K562 (cell line): Measurements from ENCODE around the gene NR6A1. TPM values are rescaled to one million over a fixed set of nuclear protein-coding genes. Genes with fewer than 3 reads are reported as not detected.

ENCODE experiments used
- ATAC-seq: fragments of 200-7000 bp; cut with Tn5 transposase; 3 replicates; pipeline ENCODE4 v1.9.1; 2020; ENCODE audit warnings: moderate library complexity
- BruUV-seq: library from RNA; stranded (reverse); fragments of 400-500 nt; replicated peaks from 2 replicates; lab custom pipeline; 2021; lab: Mats Ljungman, UMichigan
- CTCF ChIA-PET: fragments of 300-600 bp; formaldehyde crosslinking; extraction: SDS; loops from one replicate; lab custom pipeline; 2021; ENCODE audit warnings: low intra/inter-chr PET ratio; lab: Yijun Ruan, JAX
- POLR2A ChIA-PET: fragments of 300-600, 350-650 bp; sonication (Branson Sonifier 250); formaldehyde crosslinking; extraction: SDS; loops from one replicate; lab custom pipeline; 2021; ENCODE audit warnings: antibody characterized with exemption, inconsistent platforms; lab: Yijun Ruan, JAX
- DNase-seq, 4 experiments: peaks; one replicate each; pipeline versions ENCODE4 v3.0.0 to v3.0.0-alpha.2; 2011 to 2018; ENCODE audit warnings: low spot score in 3 of 4, mixed read lengths in 3 of 4; ENCODE audit errors: extremely low read depth in 1 of 4
- FAIRE-seq: peaks from 2 replicates; lab custom pipeline; 2011; peaks lifted over from hg19 to GRCh38; lab: Jason Lieb, UNC
- H2AFZ ChIP-seq: 2 replicates; pipeline ENCODE4 v1.6.0; 2011; ENCODE audit warnings: low read depth, low read length, control low read depth, inconsistent platforms
- H3K27ac ChIP-seq: fragments of 200-600 bp; 3 replicates; pipeline ENCODE4 v1.8.0; 2011; ENCODE audit warnings: low read depth, mild to moderate bottlenecking, control low read depth, inconsistent platforms, low read length, moderate library complexity, mixed read lengths; ENCODE audit errors: extremely low read depth
- H3K27me3 ChIP-seq, 2 experiments: fragments of 300-600 bp in 1 of 2; 2 replicates in 1 of 2; 3 replicates in 1 of 2; pipeline versions ENCODE4 v1.6.0 to v1.8.0; 2011; ENCODE audit warnings: inconsistent platforms in 2 of 2, low read length in 2 of 2, mild to moderate bottlenecking in 1 of 2, mixed read lengths in 1 of 2, moderate library complexity in 1 of 2; ENCODE audit not compliant: control insufficient read depth in 2 of 2, insufficient read depth in 2 of 2
- H3K36me3 ChIP-seq: fragments of 300-600 bp; 3 replicates; pipeline ENCODE4 v1.8.0; 2011; ENCODE audit warnings: mild to moderate bottlenecking, low read length, inconsistent platforms; ENCODE audit not compliant: control insufficient read depth, insufficient read depth
- H3K4me1 ChIP-seq, 2 experiments: fragments of 200-600 bp in 1 of 2; replicated peaks in 1 of 2; 2 replicates in 1 of 2; 3 replicates in 1 of 2; pipeline versions ENCODE4 v1.5.1 to v1.8.0; 2011; ENCODE audit warnings: inconsistent platforms in 2 of 2, low read length in 2 of 2, mild to moderate bottlenecking in 1 of 2, mixed read lengths in 1 of 2, moderate library complexity in 1 of 2; ENCODE audit not compliant: control insufficient read depth in 2 of 2, insufficient read depth in 2 of 2
- H3K4me2 ChIP-seq: 2 replicates; pipeline ENCODE4 v1.6.1; 2011; ENCODE audit warnings: low read length, control low read depth, inconsistent platforms, mixed read lengths; ENCODE audit not compliant: insufficient read depth
- H3K4me3 ChIP-seq: fragments of 200-600 bp; sonication (generic), shearing (Covaris generic); 2 replicates; pipeline ENCODE4 v1.5.1; 2016; ENCODE audit warnings: control low read depth, inconsistent platforms
- H3K79me2 ChIP-seq: fragments of 200-600 bp; 3 replicates; pipeline ENCODE4 v1.8.0; 2011; ENCODE audit warnings: low read length, inconsistent platforms; ENCODE audit not compliant: control insufficient read depth, insufficient read depth
- H3K9ac ChIP-seq, 2 experiments: 2 replicates each; pipeline versions ENCODE4 v1.6.0 to v1.6.1; 2011; ENCODE audit warnings: low read depth in 2 of 2, low read length in 2 of 2, control low read depth in 1 of 2, inconsistent platforms in 1 of 2, mild to moderate bottlenecking in 1 of 2, mixed read lengths in 1 of 2; ENCODE audit not compliant: insufficient read depth in 1 of 2
- H3K9me1 ChIP-seq: one replicate; pipeline ENCODE4 v1.6.0; 2011; ENCODE audit warnings: inconsistent platforms, mild to moderate bottlenecking, low read length, moderate library complexity; ENCODE audit not compliant: control insufficient read depth, insufficient read depth
- H3K9me3 ChIP-seq: replicated peaks from 2 replicates; pipeline ENCODE4 v1.5.1; 2011; ENCODE audit warnings: low read depth, low read length, inconsistent platforms; ENCODE audit not compliant: control insufficient read depth, insufficient read depth
- H4K20me1 ChIP-seq: replicated peaks from 2 replicates; pipeline ENCODE4 v1.6.1; 2011; ENCODE audit warnings: low read length, inconsistent platforms, mixed read lengths; ENCODE audit not compliant: control insufficient read depth, insufficient read depth
- ARID2 ChIP-seq: fragments of 450-650 bp; IDR thresholded peaks from 2 replicates; pipeline ENCODE4 v1.6.1; 2017; ENCODE audit warnings: antibody characterized with exemption, mild to moderate bottlenecking
- CC2D1A ChIP-seq: fragments of 450-650 bp; IDR thresholded peaks from 2 replicates; pipeline ENCODE4 v1.6.1; 2017; ENCODE audit warnings: mild to moderate bottlenecking
- RCOR1 ChIP-seq, 2 experiments: IDR thresholded peaks; 2 replicates each; pipeline ENCODE4 v1.6.1; 2012; ENCODE audit warnings: low read depth in 2 of 2, low read length in 2 of 2, borderline replicate concordance in 1 of 2, improper control_type of control experiment in 1 of 2
- XRCC5 ChIP-seq: fragments of 200-400 bp; formaldehyde crosslinking; IDR thresholded peaks from 2 replicates; pipeline ENCODE4 v1.6.1; 2017; ENCODE audit warnings: low read depth, mild to moderate bottlenecking, low read length
- ZNF224 ChIP-seq: sonication (generic); formaldehyde crosslinking; IDR thresholded peaks from 2 replicates; pipeline ENCODE4 v1.8.0; 2022; ENCODE audit warnings: mild to moderate bottlenecking, missing genetic modification reagents
- ZNF668 ChIP-seq: fragments of 250-450 bp; sonication (Bioruptor Pico); IDR thresholded peaks from 2 replicates; pipeline ENCODE4 v1.8.0; 2022; ENCODE audit warnings: mild to moderate bottlenecking, inconsistent platforms
- ZNF764 ChIP-seq: fragments of 250-450 bp; sonication (Bioruptor Pico); IDR thresholded peaks from 2 replicates; pipeline ENCODE4 v1.4.0; 2020; ENCODE audit warnings: low read depth, mild to moderate bottlenecking, moderate library complexity
- WGBS: fragments of 100-300 bp; shearing (Covaris generic); methylation state at CpG from one replicate; pipeline ENCODE4 v1.1.6; 2016; ENCODE audit warnings: low coverage, mixed read lengths; ENCODE audit not compliant: insufficient coverage; ENCODE audit errors: missing lambda C conversion rate; 5-methylcytosine and 5-hydroxymethylcytosine counted together
- in situ Hi-C: fragments of 300-500 bp; cut with MboI; formaldehyde crosslinking; loops from 4 replicates; pipeline ENCODE4 v1.15.0; 2018; ENCODE audit warnings: inconsistent platforms, mixed read lengths
- intact Hi-C: fragments of 100-400 bp; cut with micrococcal nuclease; formaldehyde crosslinking; loops from 2 replicates; pipeline ENCODE4 v1.14.2; 2022
- polyA plus RNA-seq, 8 experiments: library from polyadenylated mRNA; depleted of rRNA in 4 of 8; stranded (reverse) in 5 of 8; unstranded in 3 of 8; fragments of >200 nt; fragmentation: Nextera tagmentation in 2 of 8; fragmentation: Illumina TruSeq in 1 of 8; extraction: Ambion mirVana in 2 of 8; extraction: Trizol in 1 of 8; gene quantifications; 2 replicates each; pipeline versions ENCODE4 v1.2.1 to v1.2.3, GENCODE V29; 2011 to 2014; ENCODE audit warnings: inconsistent platforms in 1 of 8, missing spikeins in 1 of 8
- total RNA-seq, 7 experiments: library from RNA; depleted of rRNA in 6 of 7; stranded (reverse); fragments of >200 nt in 6 of 7; fragmentation: Illumina TruSeq in 2 of 7; extraction: Trizol in 2 of 7; gene quantifications; 2 replicates each; pipeline versions ENCODE4 v1.2.1 to v1.2.3, GENCODE V29; 2011 to 2021; ENCODE audit warnings: low replicate concordance in 1 of 7
- TF ChIP-seq, protein P1 (sequence below), 2 experiments: fragments of 450-650 bp; formaldehyde crosslinking in 1 of 2; IDR thresholded peaks; 2 replicates each; pipeline versions ENCODE4 v1.4.0 to v1.6.1; 2014 to 2020; ENCODE audit warnings: mild to moderate bottlenecking in 2 of 2, borderline replicate concordance in 1 of 2, low read depth in 1 of 2
- TF ChIP-seq, protein P2 (sequence below): sonication (generic); IDR thresholded peaks from 2 replicates; pipeline ENCODE4 v1.6.1; 2016
- TF ChIP-seq, protein P3 (sequence below): fragments of 450-650 bp; formaldehyde crosslinking; IDR thresholded peaks from 2 replicates; pipeline ENCODE4 v1.4.0; 2020; ENCODE audit warnings: mild to moderate bottlenecking, moderate library complexity

NR6A1 gene
- total and polyA plus RNA-seq, 9 of the 15 experiments (the other 6 are each of a cell fraction or from before 2014, with no cell fraction given) = 9.7 to 55.4 (median 28.3) TPM

DNA sequence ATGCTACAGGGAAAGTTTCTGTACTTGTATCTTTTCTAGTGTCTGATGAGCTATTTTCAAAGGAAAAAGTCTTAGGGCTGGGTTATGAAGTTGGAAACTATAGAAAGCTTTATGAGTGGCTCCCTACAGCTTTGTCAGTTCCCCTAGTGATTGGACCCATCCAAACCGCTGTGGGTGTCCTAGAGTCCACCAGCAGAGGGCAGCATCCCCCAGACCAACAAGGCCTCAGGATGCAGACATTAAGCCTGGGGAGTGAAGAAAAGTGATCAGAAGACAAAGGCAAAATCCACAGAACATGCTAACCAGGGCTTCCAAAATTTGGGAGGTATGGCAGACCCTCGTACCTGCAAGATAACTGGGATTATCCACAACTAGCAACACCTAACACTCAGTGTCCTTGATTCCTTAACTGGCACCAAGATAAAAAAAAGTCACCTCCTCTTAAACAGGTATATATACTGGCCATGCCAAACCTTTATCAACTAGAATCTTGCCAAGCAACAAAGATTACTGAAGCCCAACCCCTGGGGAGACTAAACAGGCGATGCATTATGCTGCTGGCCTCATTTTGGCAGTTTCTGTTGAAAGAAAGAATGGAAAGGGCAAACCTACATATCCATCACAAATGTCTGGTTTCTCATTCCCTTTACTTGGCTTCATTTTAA is 153.5 kb downstream of the NR6A1 start:
- CTCF ChIA-PET = interaction anchor here (0.6 to 9.4 kb wide), 10 partner anchors 10 to 235 kb away, joined by 3 to 147 read pairs (median 4); partner anchors contain the start of gene WDR38
- no peaks in the 10 kb centered on the region; a peak in 3 of 5 replicates for H3K4me1 ChIP-seq
- no peak overlapping the region for H3K4me2 ChIP-seq
- H3K27ac ChIP-seq = no peak overlapping the region
- FAIRE-seq (peak; percentile 86), DNase-seq (peak; percentile 82 to 87 (median 82)), ATAC-seq (peak; percentile 99)
- no peaks in the 10 kb centered on the region for H3K9me1 ChIP-seq
- intact Hi-C loops (loop anchor here (2.0 to 5.0 kb wide), 4 partner anchors 67 to 235 kb away; partner anchors contain the start of genes NR6A1 and WDR38), in situ Hi-C loops (loop anchor here (5.0 kb wide), 1 partner anchor 90 kb away; no protein-coding TSS in a partner anchor)
- no peak overlapping the region for H3K4me3 ChIP-seq
- 0% methylated on average over 3 of the region's 3 CpGs for WGBS
- peaks cover 8% of the 10 kb centered on the region; the same call in 1 of the 2 replicates for H4K20me1 ChIP-seq
- no peak overlapping the region for H2AFZ ChIP-seq
- peaks cover 29% of the 10 kb centered on the region for H3K79me2 ChIP-seq
- H3K36me3 ChIP-seq = no peaks in the 10 kb centered on the region
- POLR2A ChIA-PET = interaction anchor here (0.6 to 1.5 kb wide), 7 partner anchors 10 to 236 kb away, joined by 3 to 7 read pairs (median 3); partner anchors contain the start of gene WDR38
- no peaks in the 10 kb centered on the region for H3K9me3 ChIP-seq
- no peaks in the 10 kb centered on the region for H3K27me3 ChIP-seq
- BruUV-seq = no TSS peak
- no peak overlapping the region for H3K9ac ChIP-seq
- TF ChIP-seq, protein P1, sequence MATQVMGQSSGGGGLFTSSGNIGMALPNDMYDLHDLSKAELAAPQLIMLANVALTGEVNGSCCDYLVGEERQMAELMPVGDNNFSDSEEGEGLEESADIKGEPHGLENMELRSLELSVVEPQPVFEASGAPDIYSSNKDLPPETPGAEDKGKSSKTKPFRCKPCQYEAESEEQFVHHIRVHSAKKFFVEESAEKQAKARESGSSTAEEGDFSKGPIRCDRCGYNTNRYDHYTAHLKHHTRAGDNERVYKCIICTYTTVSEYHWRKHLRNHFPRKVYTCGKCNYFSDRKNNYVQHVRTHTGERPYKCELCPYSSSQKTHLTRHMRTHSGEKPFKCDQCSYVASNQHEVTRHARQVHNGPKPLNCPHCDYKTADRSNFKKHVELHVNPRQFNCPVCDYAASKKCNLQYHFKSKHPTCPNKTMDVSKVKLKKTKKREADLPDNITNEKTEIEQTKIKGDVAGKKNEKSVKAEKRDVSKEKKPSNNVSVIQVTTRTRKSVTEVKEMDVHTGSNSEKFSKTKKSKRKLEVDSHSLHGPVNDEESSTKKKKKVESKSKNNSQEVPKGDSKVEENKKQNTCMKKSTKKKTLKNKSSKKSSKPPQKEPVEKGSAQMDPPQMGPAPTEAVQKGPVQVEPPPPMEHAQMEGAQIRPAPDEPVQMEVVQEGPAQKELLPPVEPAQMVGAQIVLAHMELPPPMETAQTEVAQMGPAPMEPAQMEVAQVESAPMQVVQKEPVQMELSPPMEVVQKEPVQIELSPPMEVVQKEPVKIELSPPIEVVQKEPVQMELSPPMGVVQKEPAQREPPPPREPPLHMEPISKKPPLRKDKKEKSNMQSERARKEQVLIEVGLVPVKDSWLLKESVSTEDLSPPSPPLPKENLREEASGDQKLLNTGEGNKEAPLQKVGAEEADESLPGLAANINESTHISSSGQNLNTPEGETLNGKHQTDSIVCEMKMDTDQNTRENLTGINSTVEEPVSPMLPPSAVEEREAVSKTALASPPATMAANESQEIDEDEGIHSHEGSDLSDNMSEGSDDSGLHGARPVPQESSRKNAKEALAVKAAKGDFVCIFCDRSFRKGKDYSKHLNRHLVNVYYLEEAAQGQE (IDR thresholded peaks at IDR 0.05; ENCODE audit: borderline replicate concordance) = peak; percentile 93
- TF ChIP-seq, protein P1 (CRISPR knock-in tag; IDR thresholded peaks at IDR 0.05; ENCODE audit: low read depth) = no peak
- TF ChIP-seq, protein P2, sequence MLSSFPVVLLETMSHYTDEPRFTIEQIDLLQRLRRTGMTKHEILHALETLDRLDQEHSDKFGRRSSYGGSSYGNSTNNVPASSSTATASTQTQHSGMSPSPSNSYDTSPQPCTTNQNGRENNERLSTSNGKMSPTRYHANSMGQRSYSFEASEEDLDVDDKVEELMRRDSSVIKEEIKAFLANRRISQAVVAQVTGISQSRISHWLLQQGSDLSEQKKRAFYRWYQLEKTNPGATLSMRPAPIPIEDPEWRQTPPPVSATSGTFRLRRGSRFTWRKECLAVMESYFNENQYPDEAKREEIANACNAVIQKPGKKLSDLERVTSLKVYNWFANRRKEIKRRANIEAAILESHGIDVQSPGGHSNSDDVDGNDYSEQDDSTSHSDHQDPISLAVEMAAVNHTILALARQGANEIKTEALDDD = peak; percentile 43; the same call in 1 of the 2 replicates
- TF ChIP-seq, protein P3, sequence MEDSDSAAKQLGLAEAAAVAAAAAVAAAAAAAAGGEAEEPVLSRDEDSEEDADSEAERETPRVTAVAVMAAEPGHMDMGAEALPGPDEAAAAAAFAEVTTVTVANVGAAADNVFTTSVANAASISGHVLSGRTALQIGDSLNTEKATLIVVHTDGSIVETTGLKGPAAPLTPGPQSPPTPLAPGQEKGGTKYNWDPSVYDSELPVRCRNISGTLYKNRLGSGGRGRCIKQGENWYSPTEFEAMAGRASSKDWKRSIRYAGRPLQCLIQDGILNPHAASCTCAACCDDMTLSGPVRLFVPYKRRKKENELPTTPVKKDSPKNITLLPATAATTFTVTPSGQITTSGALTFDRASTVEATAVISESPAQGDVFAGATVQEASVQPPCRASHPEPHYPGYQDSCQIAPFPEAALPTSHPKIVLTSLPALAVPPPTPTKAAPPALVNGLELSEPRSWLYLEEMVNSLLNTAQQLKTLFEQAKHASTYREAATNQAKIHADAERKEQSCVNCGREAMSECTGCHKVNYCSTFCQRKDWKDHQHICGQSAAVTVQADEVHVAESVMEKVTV (CRISPR knock-in tag) = peak; percentile 87
- TF ChIP-seq ZNF224 (CRISPR knock-in tag) = no peak
- TF ChIP-seq ZNF668 (CRISPR knock-in tag) = no peak
- TF ChIP-seq RCOR1 (IDR thresholded peaks at IDR 0.05; ENCODE audit: borderline replicate concordance in 1 of 2, low read depth in 2 of 2, low read length in 2 of 2) = peak in 1 of 2 experiments; percentile 46; a peak in 1 of 4 replicates
- TF ChIP-seq ARID2 = peak; percentile 79
- TF ChIP-seq ZNF764 (CRISPR knock-in tag) = no peak
- peak; percentile 51; the same call in 1 of the 2 replicates for TF ChIP-seq XRCC5
- peak; percentile 76; the same call in 1 of the 2 replicates for TF ChIP-seq CC2D1A
